GM19395 (cell line): ENCODE data around the gene EFCAB14.
"Not testable (repeated sequence)": the region's sequence is repeated elsewhere in the genome, so short reads cannot be mapped to it uniquely, and the experiment has no call there.

Experiments
- ATAC-seq: cut with Tn5 transposase; IDR thresholded peaks from one replicate; pipeline ENCODE4 v1.9.1; 2021; ENCODE audit warnings: mild to moderate bottlenecking, moderate library complexity; ENCODE audit not compliant: unreplicated experiment

Gene EFCAB14

DNA sequence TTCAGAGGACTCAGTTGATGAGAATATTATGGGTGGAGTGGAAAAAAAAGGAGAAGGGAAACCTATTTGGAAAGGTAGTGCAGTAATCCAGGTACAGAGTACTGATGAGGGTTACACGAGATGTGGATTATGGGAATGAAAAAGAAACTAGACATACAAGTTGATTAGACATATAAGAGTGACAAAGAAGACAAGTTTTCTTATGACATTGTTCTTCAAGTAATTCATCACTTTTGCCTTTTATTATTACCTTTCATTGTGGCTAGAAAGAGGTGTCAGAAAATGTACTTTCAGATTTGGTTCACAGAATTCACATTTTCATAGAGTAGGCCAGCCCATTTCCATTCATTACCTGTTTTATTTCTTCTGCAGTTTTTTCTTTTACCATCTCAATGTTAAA, 61.1 kb downstream of the EFCAB14 start:
- no peak for ATAC-seq

DNA sequence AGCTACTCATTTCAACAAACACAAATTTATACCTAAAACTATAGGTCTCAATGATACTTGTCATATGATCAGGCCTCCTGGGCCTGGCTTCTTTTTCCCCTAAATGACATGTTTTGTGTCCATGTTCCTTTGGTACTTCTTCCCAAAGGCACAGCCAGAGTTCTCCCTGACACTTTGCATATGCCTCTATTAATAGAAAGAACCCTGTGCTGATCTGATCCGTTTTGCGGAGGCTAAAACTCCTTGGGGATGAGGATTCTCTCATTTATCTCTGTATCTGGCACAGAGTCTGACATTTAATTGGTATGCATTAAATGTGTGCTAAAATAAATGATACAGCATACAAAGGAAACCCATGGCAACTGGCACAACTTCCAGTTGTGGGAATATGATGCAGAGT, 62.3 kb downstream of the EFCAB14 start:
- no peak for ATAC-seq

DNA sequence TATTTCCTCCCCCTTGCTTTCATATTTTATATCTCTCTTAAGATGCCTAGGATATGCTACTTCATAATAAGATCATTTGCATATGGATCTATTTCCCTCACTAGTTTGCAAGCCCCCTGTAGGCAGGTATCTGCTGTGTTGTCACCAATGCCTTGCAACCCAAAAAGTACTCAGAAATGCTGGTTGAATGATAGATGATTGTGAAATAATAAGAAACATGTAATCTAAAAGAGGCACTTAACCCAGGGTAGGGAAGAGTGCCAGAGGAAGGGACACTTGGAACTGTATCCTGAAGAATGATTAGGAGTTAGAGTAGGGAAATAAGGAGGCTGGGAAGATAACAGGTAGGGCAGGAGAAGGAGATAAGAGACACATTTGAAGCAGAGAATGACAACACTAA, 63.1 kb downstream of the EFCAB14 start:
- no peak for ATAC-seq

DNA sequence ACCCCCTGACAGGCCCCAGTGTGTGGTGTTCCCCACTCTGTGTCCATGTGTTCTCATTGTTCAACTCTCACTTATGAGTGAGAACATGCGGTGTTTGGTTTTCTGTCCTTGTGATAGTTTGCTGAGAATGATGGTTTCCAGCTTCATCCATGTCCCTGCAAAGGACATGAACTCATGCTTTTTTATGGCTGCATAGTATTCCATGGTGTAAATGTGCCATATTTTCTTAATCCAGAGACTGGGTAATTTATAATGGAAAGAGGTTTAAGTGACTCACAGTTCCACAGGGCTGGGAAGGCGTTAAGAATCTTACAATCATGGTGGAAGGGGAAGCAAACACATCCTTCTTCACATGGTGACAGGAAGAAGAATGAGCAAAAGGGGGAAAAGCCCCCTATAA, 64.2 kb downstream of the EFCAB14 start:
- ATAC-seq = not testable (repeated sequence)

DNA sequence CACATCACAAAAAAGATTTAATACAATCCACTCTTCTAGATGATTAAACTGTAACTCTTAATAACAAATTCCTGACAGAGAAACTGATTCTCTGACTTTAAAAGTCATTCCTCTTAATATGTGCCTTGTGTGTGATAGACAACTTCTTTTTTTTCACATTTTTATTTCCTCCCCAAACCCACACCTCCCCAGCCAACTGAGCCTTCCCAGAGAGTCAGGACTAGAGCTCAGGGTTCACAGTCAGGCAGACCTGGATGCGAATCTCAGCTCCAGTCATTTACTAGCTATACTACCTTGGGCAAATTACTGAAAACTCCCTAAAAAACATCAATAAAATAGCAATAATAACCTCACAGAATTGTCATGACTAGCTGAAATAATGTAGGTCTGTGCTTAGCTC, 64.9 kb downstream of the EFCAB14 start:
- no peak for ATAC-seq

DNA sequence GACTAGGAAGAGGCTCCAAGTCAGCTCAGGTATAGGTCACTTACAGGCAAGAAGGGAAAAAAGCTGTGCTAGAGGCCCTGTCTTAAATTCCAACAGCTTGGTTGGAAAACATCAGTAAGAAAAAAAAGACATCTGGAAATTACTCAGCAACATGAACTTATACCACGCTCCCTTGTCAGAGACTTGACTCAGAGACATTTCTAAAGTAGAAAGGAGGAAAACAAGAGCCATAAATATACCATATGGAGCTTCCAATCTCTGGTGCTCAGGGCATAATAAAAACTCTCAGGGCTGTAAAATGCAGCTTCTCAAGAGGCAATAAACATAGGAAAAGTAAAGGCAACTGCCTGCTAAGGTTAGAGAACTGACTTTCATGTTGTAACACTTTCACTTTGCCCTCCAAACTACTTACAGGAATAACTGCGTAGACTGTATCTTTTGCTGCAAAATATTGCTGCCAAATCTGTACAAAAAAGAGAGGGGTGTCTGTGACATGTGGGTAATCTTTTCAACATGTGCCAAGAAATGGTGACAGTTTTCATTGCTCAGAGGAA, 65.4 kb downstream of the EFCAB14 start:
- no peak for ATAC-seq

DNA sequence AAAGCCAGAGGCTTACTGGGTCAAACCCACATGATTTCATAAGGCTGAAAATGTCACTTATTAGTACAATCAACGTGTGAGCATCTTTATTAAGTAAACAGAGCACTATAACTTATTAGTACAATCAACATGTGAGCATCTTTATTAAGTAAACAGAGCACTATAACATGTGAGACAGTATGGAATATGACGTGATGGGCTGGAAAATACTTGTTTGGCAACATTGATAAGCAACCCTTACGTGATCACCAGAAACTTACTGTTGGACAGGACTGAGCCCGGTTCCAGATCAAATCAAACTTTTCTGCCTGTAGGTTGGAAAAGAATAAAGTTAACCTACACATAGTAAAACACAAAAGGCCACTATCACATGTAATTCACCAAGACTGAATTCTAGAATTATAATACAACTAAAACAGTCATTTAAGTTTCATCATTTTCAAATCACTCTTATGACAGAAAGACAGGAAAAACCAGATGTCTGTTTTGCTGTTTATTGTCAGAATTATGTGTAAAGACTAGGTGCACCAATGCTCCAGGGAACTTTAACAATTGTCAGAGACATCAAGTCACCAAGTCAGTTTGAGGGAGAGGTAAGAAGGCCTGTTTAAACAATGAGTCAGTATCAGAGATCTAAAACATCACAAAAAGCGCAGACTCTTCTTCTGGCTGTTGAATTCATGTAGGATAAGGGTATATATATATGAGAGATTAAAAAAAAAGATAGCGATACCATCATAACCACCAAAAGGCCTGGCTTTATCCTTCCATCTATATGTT, 66.4 kb downstream of the EFCAB14 start:
- no peak for ATAC-seq

DNA sequence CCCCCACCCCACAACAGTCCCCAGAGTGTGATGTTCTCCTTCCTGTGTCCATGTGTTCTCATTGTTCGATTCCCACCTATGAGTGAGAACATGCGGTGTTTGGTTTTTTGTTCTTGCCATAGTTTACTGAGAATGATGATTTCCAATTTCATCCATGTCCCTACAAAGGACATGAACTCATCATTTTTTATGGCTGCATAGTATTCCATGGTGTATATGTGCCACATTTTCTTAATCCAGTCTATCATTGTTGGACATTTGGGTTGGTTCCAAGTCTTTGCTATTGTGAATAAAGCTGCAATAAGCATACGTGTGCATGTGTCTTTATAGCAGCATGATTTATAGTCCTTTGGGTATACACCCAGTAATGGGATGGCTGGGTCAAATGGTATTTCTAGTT, 67.8 kb downstream of the EFCAB14 start:
- ATAC-seq = not testable (repeated sequence)

DNA sequence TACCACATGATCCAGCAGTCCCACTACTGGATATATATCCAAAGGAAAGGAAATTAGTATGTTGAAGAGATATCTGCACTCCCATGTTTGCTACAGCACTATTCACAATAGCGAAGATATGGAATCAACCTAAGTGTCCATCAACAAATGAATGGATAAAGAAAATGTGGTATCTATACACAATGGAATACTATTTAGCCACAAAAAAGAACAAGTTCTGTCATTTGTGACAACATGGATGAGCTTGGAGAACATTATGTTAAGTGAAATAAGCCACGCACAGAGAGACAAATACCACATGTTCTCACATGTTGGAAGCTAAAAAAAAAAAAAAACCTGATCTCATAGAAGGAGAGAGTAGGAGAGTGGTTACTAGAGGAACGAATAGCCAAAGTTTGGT, 68.4 kb downstream of the EFCAB14 start:
- no peak for ATAC-seq

DNA sequence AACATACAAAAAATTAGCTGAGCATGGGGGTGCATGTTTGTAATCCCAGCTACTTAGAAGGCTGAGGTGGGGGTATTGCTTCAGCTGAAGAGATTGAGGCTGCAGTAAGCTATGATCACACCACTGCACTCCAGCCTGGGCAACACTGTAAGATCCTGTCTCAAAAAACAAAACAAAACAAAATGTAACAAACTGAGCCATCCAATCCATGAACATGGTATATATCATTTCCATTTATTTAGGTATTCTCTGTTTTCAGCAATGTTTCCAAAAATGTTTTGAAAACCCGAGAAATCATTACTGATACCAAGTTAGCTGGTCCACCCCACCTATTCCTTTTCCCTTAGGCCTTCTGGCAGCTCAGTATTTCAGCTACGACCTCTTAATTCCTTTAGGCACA, 69.2 kb downstream of the EFCAB14 start:
- ATAC-seq = no peak

DNA sequence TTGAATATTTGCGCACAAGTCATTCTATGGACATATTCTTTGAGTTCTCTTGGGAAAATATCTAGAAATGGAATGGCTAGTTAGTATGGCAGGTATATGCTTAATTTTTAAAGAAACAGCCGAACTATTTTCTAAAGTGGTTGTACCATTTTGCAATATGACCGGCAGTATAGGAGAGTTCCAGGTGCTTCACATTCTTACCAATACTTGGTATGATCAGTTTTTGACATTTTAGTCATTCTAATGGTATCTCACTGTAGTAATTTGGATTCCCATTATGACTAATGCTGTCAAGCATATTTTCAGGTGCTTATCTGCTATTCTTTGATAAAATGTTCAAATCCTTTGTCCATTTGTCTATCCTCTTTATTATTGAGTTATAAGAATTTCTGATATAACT, 71.3 kb downstream of the EFCAB14 start:
- no peak for ATAC-seq

DNA sequence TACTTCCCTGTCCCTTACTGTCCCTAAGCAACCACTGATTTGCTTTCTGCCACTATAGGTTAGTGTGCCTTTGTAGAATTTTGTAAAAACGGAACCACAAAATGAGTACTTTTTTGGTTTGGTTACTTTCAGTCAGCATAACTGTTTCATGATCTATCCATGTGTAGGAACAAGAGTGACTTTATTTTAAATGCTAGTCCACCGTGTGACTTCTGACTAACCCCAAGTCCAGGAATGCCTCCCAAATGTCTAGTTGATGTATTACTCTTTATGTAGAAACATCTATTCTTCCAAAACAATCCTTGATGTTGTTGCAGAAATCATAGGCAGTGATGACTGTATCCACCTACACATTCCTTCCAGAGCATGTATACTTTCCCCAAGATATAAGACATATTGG, 72.1 kb downstream of the EFCAB14 start:
- ATAC-seq = no peak

DNA sequence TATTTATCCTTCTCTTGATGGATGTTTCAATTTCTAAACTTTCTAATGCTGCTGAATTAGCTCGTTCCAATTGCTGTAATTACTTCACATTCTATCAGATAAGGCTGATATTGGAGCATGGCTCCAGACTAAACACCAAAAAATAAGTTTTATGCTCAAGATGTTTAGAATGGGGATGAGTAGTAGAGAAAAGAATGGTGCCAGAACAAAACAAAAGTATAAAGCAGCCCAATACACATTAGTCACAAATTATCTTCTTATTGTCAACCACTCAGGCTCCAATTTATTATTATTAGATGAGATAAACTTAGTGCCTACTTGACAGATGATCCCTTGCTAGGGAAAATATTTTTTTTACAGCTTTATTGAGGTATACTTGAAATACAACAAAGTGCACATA, 72.6 kb downstream of the EFCAB14 start:
- no peak for ATAC-seq

DNA sequence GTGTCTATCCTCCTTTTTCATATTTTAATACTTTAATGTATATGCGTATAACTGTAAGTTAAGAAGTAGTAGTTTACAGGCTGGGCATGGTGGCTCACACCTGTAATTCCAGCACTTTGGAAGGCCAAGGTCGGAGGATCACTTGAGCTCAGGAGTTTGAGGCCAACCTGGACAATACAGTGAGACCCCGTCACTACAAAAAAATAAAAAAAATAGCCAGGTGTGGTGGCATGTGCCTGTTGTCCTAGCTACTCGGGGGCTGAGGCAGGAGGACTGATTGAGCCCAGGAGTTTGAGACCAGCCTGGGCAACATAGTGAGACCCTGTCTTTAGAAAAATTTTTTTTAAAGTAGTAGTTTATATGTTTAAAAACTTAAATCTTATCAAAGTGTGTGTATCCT, 73.1 kb downstream of the EFCAB14 start:
- ATAC-seq = no peak

DNA sequence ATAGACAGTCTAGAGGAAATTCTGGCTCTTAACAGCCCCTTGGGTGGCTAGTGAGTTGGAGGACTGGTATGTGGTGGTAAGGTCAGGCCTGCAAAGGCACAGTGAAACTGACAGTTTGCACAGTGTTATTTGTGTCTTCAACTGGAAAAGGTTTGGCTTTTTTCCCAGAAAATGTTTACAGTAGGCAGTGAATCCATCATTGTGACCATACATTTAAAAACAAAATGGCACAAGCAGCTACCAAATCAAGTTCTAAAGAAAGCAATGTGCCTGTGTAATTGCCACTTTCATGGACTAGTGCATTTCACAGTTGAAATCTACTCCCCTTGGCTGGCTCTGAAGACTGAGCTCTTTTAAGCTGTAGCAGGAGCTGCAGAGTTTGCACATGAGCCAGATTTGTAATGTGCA, 75.5 kb downstream of the EFCAB14 start:
- ATAC-seq = no peak

DNA sequence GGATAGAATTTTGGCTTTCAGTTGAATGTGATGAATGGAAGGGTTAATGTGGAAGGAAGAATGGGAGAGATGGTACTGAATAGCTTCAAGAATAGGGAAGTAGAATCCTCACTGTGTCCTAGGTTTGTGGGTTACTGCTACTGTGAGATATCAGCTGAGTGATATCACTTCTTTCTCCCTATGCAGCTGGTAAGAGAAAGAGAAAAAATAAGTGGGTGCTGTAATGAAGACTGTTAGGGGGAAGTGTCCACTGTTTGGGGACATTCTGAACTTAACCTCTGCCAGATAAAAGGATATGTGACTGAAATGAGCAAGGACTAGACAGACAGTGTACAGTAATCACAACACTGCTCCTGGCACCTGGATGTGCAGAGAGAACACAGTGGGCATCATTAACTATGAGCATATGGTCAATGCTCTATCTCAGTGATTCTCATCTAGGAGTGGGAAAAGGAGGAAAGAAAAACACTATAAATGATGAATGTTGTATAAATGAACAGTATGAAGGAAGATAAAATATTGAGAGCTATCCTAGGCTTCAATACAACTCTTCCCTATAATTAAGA, 76.7 kb downstream of the EFCAB14 start:
- ATAC-seq = no peak

DNA sequence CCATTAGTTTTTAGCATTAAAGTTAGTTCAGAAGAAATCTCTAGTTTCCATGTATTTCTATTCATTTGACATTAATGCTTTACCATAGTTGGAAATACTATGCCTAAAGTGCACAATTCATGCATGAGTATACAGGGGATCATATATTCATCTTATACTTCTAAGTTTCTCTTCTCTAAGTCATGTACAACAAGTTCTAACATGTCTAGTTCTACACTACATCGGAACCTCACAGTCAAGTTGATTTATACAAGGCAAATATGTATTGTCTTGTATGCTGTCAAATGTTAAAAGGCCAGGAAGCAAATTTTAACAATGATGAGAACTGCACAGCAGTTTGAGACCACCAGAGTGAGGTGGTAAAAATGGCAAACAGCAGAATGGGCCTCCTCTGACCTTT, 79.4 kb downstream of the EFCAB14 start:
- ATAC-seq = no peak

DNA sequence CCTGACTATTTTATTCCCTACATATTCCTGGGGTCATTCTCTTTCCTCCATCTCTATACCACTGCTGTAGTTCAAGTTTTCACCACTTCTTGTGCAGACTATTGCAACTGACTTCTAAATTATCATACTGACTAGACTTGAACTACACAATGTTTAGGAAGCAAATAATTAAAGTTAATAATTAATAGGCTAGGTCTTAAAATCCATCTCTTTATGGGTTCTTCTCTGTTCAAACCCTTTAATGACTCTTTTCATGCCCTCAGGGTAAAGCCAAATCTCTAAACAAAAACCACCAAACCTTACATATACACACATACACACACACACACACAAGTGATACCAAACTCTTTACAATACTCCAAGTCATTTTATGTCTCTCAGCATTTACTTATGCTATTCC, 80.0 kb downstream of the EFCAB14 start:
- ATAC-seq = no peak

DNA sequence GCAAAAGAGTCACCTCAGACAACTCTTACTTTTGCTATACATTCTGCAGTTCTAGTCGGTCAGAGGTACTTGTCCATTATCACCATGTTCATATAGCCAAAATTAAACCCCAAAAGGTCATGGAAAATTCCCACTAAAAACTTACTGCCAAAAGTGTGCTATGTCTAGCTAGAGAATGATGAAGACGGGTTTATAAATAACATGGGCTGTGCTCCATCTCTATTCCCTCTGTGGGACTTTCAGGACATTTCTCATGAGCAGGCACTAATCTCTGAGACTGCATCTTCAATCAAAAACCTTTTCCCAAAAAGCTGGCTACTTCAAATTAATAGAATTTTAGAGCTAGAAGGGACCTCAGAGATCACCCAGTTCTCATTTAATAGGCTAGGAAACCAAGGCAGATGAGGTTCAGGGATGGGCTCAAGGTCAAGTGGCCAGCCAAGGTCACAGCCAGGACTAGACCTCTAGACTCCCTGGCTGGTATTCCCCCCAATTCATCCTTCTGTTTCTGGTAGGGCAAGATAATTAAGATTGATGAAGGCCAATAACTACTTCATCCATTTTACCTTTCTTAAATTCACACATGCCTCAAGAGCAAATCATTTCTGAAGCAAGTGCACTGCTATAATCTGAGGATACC, 81.3 kb downstream of the EFCAB14 start:
- ATAC-seq = no peak

DNA sequence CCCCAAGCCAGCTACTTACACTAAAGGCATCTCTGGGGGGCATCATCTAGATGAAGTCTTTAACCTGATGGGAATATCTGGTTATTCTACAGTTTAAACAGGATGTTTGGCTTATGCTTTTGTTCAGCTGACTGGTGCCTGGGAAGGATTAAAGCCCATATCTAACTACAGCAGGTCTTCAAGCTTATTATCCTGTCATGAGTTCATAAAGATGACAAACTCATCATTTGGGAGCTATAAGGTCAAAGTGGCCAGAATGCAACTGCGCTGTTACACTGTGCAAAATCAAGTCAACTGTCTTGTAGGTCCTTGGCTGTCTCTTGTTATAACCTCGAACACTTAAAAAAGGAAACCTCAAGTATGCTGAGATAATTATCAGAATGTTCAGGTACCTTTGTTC, 83.7 kb downstream of the EFCAB14 start:
- ATAC-seq = no peak

DNA sequence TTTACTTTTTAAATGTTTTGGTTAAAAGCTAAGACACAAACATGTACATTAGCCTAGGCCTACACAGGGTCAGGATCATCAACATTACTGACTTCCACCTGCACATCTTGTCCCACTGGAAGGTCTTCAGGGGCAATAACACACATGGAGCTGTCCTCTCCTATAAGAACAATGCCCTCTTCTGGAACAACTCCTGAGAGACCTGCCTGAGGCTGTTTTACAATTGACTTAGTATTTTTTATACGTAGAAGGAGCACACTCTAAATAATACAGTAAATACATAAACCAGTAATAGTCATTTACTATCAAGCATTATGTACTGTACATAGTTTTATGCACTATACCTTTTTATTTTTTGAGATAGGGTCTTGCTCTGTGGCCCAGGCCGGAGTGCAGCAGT, 88.2 kb downstream of the EFCAB14 start:
- ATAC-seq = no peak
